Frontal cortex (tissue), 4 donors: ENCODE results near the gene PGM1. TPM values are rescaled to one million over a fixed set of nuclear protein-coding genes. Genes with fewer than 3 reads are reported as not detected.

Experiments used
- DNase-seq, 2 donors: peaks; one replicate each; pipeline ENCODE4 v3.0.0; 2012; ENCODE audit warnings: low spot score in 2 of 2
- FAIRE-seq: peaks from 2 replicates; lab custom pipeline; 2012; peaks lifted over from hg19 to GRCh38; lab: Jason Lieb, UNC
- small RNA-seq: library from RNA; depleted of rRNA; stranded (forward); fragments of <200 nt; gene quantifications from one replicate; pipeline ENCODE3, GENCODE V24; 2014
- total RNA-seq: library from RNA; depleted of rRNA; stranded (reverse); fragments of >200 nt; gene quantifications from one replicate; pipeline ENCODE4 v1.2.3, GENCODE V29; 2014
- donor health status: control.
- donor health status: control.
- donor health status: control.

The PGM1 gene
- total RNA-seq, 1 donor from 2014 or later, result 17.9 TPM

DNA sequence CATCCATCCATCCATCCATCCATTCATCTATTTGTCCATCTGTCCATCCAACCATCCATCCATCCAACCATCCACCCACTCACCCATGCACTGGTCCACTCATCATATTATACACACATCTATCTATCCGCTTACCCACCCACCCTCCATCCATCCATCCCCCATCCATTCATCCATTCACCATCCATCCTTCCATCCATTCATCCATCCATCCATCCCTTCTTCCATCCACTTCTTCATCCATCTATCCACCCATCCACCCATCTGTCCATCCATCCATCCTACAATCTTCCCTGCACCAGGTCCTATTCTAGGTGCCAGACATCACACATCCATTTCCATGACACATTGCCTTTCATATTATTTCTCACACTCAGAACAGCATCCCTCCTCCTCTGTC is 93.5 kb downstream of the PGM1 start:
- no peak for FAIRE-seq
- DNase-seq, result no peak

DNA sequence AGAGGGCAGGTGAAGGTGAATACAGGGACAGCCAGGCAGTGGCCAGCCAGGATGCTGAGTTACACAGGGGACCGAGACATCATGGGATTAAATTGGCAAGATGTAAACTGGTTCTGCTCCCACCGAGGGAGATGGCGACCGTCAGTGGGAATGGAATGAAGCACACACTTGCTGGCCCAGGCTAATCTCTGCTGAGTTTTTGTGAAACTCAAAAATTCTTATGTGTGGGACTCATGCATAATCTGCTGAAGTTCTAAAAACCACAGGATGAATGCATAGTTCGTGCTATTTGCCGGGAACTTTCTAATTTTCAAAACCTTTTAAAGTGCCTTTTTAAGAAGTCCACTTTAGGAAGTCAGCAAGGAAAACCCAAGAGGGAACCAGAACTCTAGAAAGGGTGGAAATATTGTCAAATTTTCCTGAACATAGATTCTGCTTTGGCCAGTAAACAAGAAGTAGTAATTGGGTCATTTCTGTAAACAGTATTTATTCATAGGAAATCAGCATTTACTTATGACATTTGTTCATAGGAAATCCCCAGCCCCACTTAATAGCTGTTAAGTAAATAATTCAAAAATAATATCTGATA is 95.2 kb downstream of the PGM1 start:
- no peak for FAIRE-seq
- DNase-seq, result no peak

GRCh38 chr1:63690966-63691700 is 97.9 kb downstream of the PGM1 start:
- DNase-seq, result no peak
- no peak for FAIRE-seq

DNA sequence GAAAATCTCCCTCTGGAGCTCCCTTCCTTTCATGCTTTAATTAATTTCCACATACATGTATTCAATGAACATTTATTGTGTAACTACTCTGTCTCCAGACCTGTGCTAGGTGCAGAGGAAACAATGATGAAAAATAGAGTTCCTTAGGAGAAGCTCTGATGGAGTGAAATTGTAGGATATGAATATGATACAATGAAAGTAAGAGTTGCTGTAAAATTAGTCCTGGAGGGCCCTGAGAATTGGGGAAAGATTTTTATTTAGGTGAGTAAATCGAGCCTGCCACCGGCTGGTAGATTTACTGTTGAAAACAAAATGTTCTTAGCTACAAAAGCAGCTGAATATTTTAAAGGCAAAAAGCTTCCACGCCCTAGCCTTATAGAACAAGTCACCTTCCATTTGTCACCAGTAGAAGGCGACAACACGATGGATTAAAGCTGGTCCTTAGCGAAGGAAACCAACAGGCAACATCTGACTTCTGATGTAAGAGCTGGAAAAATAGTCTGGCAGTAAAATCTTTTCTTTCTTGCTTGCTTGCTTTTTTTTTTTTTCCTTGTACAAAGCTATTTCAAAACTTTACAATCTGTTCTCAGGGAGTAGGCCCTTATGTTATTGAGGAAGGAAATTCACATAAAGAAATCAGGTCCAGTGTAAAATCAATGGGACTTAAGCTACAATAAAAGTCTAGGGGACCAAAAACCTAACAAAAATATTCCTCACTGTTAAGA is 98.7 kb downstream of the PGM1 start:
- FAIRE-seq, result peak; percentile 89
- peak; percentile 31 to 63 for DNase-seq

DNA sequence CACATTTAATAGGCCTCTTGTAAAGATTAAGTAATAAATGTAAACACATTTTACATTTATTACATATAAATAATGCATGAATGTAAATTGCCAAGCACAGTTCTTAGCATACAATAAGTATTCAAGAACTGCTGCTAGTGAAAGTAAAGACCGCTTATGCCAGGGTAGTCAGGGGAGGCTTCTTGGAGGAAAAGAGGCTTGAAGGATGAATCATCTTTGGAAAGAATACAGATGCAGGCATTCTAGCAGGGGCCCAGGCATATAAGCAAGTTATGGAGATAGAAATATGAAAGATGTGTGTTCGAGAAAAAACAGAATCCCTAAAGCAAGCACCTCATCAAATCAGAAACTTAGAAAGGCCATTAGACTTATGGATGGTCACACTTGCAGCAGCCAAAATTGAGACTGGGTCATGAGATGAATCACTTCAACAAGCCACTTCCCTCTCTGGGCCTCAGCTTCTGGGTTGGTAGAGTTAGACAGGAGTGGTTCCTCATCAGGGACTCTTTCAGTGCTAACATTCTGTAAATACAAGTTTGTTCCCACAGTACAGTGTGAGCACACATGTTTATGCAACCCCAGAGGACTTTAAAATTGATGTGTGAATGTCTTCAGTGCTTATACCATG is 100.8 kb downstream of the PGM1 start:
- DNase-seq (no peak), FAIRE-seq (no peak)

GRCh38 chr1:63698001-63698838 is 105.0 kb downstream of the PGM1 start:
- DNase-seq (no peak), FAIRE-seq (no peak)

DNA sequence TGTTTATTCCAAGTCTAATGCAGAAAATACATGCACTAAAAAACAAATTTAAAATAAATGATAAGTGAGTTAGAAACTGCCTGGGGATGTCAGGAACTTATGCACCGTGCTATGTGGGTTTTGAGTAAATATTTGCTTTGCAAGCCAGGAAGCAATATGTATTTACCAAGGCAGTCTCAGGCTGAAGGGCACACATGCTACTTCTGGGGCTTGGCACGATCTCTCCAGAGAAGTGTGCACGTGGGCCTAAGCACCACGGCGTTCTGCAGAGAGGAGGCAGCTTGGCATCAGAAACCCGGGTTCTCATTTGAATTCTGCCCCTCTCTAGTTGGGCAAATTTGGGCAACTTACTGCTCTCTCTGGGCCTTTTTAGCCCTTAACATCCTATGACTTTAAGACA is 108.0 kb downstream of the PGM1 start:
- DNase-seq (no peak), FAIRE-seq (no peak)

DNA sequence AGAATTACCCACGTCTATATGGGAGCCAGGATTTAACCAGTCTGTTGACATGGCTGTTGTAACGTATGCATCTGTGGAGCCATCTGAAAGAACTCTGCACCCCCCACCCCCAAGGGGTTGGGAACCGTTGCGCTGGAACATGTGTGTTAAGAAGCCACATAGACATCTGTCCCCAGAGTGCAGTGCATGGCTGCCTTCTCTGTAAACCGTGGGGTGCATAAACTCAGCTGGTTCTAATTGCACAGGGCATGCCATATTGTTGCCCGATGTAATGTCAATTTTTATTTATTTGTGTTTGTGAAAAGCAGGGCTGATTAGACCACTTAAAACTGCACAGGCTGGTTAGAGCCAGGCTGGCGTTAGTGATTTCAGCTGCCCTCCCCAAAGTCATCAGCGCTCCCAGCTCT is 110.5 kb downstream of the PGM1 start:
- DNase-seq, result no peak
- no peak for FAIRE-seq

DNA sequence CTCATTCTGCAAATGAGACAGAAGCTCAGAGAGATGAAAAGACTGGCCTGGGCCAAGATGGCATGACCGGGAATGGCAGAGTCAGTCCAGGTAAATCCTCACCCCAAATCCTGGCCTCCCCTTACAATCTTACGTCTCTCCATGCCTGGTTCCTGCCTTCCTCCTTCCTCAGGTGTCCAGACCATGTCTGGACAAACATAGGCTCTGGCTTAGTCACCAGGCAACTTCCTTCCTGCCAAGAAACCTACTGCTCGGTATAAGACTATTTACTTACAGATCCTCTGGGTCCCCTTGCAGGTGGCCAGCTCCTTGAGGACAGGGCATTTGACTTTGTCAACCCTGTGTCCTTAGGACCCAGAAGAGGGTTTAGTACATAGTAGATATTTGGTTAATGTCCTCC is 111.2 kb downstream of the PGM1 start:
- DNase-seq, result no peak
- FAIRE-seq, result no peak

DNA sequence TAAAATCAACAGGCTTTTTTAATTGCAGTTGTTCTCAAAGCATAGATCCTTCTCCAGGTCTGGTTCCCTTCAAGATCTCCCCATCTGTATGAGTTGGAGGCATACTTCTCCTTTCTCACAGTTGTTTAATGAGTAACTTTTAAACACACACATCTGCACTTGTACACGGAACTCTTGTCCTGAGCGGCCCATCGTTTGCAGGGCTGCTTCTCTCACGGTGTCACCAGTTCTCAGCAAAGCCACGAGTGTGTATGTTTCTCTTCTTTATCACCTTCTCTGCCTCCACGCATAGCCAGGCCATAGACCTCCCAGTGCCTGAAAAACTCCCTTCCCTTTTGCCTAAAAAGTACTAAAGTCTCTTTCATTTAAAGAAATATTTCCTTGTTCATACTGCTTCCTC is 111.9 kb downstream of the PGM1 start:
- DNase-seq (no peak), FAIRE-seq (no peak)

GRCh38 chr1:63709267-63709828 is 116.1 kb downstream of the PGM1 start:
- DNase-seq (no peak), FAIRE-seq (no peak)

Small RNAs within 50 kb of the gene (small RNA-seq; reads per million reads assigned to genes)
- gene RF02105, result not detected
- not detected for gene RF02106
- gene RF02107, result not detected
- not detected for gene RF02108
- not detected for gene RF02109
- gene RF02110, result not detected

Other genes with a start within 250 kb of the PGM1 start
- 52.6 TPM for gene ALG6, start 225.8 kb upstream of the PGM1 start, total RNA-seq
- 17.5 TPM for gene ITGB3BP, start 70.2 kb upstream of the PGM1 start, total RNA-seq
- 42.4 TPM for gene EFCAB7, start 69.9 kb upstream of the PGM1 start, total RNA-seq
- gene ROR1, start 180.6 kb downstream of the PGM1 start, total RNA-seq, result 2.0 TPM